ENCODE data around the gene ANXA2. TPM values are rescaled to one million over a fixed set of nuclear protein-coding genes. Genes with fewer than 3 reads are reported as not detected.

ANXA2 gene
- total RNA-seq, 1 donor from 2014 or later = 730 TPM

DNA sequence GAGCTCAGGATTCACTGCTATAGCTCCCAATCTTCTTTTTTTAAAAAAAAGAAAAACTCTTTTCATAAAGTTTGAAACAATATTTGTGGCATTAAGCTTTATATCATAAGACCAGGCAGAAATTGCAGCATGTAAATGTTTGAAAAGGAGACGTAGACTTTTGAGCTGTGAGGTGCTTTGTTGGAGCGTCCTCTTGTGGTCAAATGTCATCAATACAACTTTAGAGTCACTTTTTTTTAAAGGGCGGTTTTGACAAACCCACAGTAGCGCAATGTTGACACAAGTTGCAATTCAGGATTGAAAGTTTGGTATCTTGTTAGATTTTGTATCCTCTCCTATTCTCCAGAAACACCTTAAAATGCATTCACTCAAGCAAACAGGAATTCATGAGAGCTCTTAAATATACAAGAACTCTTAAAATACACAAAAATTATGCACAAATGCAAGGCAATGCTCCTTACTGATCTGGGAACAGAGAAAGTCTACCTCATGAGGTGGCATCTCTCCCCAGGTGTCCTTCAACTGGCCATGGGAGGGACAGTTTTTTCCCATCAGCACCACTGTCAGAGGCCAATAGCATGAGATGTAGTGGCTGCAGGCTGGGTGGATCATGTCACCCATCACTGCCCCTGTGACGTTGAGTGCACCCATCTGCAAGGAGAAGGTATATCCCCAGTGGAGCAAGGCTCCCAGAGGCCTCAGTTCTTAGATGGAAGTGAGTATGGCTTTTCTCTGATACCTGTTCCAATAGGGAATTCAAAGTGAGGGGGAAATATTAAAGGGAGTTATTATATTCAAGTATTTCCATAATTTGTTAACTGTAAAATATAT is 70.7 kb downstream of the ANXA2 start:
- DNase-seq (ENCODE audit: low spot score in 2 of 2) = no peak

DNA sequence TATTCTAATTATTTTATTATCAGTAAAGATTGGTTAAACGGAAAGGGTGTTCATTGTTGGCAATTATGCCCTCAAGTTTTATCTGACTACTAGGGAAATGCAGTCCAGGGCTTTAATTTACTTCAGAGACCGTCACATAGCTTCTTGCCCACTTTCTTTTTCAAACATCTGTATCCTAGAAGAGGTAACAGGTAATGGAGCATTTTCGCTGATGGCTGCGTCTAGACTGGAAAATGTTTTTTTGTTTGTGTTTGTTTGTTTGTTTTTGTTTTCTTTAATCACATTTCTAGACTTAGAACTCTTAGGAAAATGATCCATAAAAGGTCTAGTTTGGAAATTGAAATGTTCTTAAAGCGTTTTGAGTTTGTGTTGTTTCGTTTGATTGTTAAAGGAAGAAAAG is 71.4 kb downstream of the ANXA2 start:
- TF ChIP-seq, protein P1, sequence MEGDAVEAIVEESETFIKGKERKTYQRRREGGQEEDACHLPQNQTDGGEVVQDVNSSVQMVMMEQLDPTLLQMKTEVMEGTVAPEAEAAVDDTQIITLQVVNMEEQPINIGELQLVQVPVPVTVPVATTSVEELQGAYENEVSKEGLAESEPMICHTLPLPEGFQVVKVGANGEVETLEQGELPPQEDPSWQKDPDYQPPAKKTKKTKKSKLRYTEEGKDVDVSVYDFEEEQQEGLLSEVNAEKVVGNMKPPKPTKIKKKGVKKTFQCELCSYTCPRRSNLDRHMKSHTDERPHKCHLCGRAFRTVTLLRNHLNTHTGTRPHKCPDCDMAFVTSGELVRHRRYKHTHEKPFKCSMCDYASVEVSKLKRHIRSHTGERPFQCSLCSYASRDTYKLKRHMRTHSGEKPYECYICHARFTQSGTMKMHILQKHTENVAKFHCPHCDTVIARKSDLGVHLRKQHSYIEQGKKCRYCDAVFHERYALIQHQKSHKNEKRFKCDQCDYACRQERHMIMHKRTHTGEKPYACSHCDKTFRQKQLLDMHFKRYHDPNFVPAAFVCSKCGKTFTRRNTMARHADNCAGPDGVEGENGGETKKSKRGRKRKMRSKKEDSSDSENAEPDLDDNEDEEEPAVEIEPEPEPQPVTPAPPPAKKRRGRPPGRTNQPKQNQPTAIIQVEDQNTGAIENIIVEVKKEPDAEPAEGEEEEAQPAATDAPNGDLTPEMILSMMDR (IDR thresholded peaks at IDR 0.05) = no peak
- H3K27me3 ChIP-seq = no peaks in the 10 kb centered on the region

More for the DNA sequence above, 70.7 kb downstream of the ANXA2 start:
- Histone ChIP-seq H3K4me3 (no peak overlapping the region), H3K4me1 (no peaks in the 10 kb centered on the region), H3K27ac (no peak overlapping the region), H3K36me3 (no peaks in the 10 kb centered on the region), H3K9me3 (no peaks in the 10 kb centered on the region), H3K27me3 (no peaks in the 10 kb centered on the region)
- TF ChIP-seq, protein P1 (IDR thresholded peaks at IDR 0.05) = peak; percentile 43 to 65 (median 64)
- intact Hi-C loops (cut with DNase I) = loop anchor here (2.0 kb wide), 1 partner anchor 636 kb away; no protein-coding TSS in a partner anchor

DNA sequence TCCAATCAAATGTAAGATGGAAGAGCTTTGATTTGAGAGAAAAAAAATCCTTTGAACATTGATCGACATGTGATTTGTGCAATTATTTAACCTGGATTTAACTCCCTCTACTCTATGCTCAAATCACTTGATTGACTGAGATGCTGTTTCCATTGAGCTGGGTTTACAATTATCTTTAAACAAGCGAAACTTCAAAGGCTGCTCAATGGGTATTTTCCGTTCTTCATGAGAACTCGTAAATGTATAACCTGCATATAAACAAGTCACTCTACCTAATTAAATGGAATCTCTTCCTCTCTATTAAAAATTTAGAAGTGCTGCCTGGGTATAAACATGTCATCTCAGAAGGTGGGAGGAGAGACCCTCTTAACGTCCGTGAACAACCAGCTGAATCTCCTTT is 71.9 kb downstream of the ANXA2 start:
- Histone ChIP-seq H3K36me3 (no peaks in the 10 kb centered on the region), H3K9me3 (no peaks in the 10 kb centered on the region), H3K4me1 (no peaks in the 10 kb centered on the region), H3K4me3 (no peak overlapping the region), H3K27me3 (no peaks in the 10 kb centered on the region), H3K27ac (no peak overlapping the region)
- DNase-seq (ENCODE audit: low spot score in 2 of 2) = no peak
- TF ChIP-seq, protein P1 (IDR thresholded peaks at IDR 0.05) = no peak
- intact Hi-C loops (cut with DNase I) = loop anchor here (2.0 kb wide), 1 partner anchor 635 kb away; no protein-coding TSS in a partner anchor

More for the DNA sequence above, 71.4 kb downstream of the ANXA2 start:
- H3K4me3 ChIP-seq = no peak overlapping the region
- H3K36me3 ChIP-seq = no peaks in the 10 kb centered on the region
- no peaks in the 10 kb centered on the region for H3K4me1 ChIP-seq
- H3K9me3 ChIP-seq = no peaks in the 10 kb centered on the region
- DNase-seq (ENCODE audit: low spot score in 2 of 2) = no peak
- intact Hi-C loops (cut with DNase I) = loop anchor here (2.0 kb wide), 1 partner anchor 636 kb away; no protein-coding TSS in a partner anchor
- H3K27ac ChIP-seq = no peak overlapping the region

DNA sequence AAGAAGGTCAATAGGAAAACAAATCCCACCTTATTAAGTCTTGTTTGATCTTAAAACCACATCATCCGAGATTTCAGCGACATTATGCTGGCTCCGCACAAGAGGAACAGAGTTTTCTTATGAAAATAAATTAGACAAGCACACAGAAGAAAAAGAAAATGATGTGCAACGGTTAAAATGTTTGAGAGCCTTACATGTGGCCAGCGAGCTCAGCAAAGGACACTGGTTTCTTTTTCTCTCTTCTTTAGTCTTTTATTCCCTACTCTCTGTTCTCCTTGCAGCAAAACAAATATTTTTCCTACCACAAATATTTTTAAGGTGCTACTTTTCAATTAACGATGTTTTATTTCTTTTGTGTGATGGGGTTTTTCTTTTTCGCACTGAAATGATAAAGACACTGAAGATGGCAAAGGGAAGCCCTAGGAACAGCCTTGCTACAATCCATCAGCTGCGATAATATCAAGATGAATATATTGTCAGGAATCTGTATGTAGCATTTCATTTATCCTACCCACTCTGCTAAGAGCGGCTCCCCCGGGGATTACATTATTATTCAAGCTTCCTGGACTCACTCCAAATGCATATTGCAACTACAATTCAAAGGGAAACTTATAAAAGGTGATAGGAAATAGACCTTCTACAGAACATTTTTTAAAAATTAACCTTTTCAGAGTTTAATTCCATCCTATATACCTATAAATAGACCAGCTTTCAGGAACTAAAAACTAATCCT is 72.9 kb downstream of the ANXA2 start:
- Histone ChIP-seq H3K36me3 (no peaks in the 10 kb centered on the region), H3K4me3 (no peak overlapping the region), H3K4me1 (no peaks in the 10 kb centered on the region), H3K27ac (no peak overlapping the region), H3K9me3 (no peaks in the 10 kb centered on the region), H3K27me3 (no peaks in the 10 kb centered on the region)
- TF ChIP-seq, protein P1 (IDR thresholded peaks at IDR 0.05) = no peak
- intact Hi-C loops (cut with DNase I) = no loop called here
- no peak for DNase-seq (ENCODE audit: low spot score in 2 of 2)

DNA sequence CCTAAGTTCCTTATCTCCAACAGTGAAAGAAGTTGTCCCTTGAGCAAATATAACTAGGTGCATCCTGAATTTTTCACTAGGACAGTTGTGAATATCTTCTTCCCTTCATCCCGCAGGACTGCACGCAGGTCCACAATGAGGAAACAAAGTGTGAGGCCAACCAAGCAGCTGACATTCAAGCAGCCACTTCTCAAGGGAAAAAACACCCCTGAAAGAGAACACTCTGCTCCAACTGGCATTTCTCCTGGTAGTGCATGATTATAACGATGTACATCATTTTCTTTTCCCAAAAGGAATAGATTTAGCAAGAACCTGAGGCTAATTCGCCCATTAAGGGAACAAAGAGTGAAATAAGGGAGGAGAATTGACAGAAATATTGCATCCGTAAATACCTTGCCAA is 74.5 kb downstream of the ANXA2 start:
- Histone ChIP-seq H3K9me3 (no peaks in the 10 kb centered on the region), H3K4me3 (no peak overlapping the region), H3K36me3 (no peaks in the 10 kb centered on the region), H3K4me1 (no peaks in the 10 kb centered on the region), H3K27me3 (no peaks in the 10 kb centered on the region), H3K27ac (no peak overlapping the region)
- TF ChIP-seq, protein P1 (IDR thresholded peaks at IDR 0.05) = no peak
- DNase-seq (ENCODE audit: low spot score in 2 of 2) = no peak
- intact Hi-C loops (cut with DNase I) = no loop called here
